ENCODE results near the gene ZFP3.
"Not testable (repeated sequence)": the region's sequence is repeated elsewhere in the genome, so short reads cannot be mapped to it uniquely, and the experiment has no call there.

- not testable (repeated sequence) for TF ChIP-seq CTCF (conservative IDR thresholded peaks at IDR 0.05 in 1 of 2, IDR thresholded peaks at IDR 0.05 in 1 of 2; ENCODE audit: extremely low read depth in 1 of 2, insufficient read depth in 1 of 2, low read depth in 1 of 2, low read length in 2 of 2); EZH2 (IDR thresholded peaks at IDR 0.05; ENCODE audit: borderline replicate concordance, low read length)
Observed at GRCh38 chr17:5132503-5133225, 54.4 kb downstream of the ZFP3 start.

All from mammary epithelial cell (primary cell).